Measurements from ENCODE around the gene DECR2. TPM values are rescaled to one million over a fixed set of nuclear protein-coding genes. Genes with fewer than 3 reads are reported as not detected.

DECR2 gene
- polyA plus RNA-seq, 3 donors, result 5.7 to 12.8 (median 8.7) TPM

DNA sequence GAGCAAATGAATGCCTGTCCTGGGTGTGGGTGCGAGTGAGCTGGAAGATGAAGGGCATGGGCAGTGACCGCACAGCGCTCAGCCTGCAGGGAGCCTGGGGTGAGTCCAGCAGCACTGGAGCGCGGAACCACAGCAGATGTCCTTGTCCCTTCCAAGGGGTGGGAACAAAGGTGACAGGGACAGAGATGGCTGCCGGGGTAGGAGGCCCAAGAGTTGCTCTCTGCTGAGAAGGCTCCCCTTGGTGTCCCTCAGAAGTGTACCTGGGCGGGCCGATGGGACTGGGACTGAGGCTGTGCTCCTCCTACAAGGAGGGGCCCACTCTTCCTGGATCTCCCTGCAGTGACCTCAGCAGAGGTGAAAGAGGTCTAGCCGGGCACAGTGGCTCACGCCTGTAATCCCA is 12.3 kb upstream of the DECR2 start:
- Histone ChIP-seq H3K4me2 (replicated peaks; ENCODE audit: extremely low read depth, low read length, poor library complexity, severe bottlenecking) (no peak overlapping the region), H3K9ac (ENCODE audit: insufficient read depth, low read length, poor library complexity, severe bottlenecking) (no peak overlapping the region), H3K27me3 (ENCODE audit: control insufficient read depth in 2 of 2, insufficient read depth in 2 of 2, low read length in 2 of 2) (no peaks in the 10 kb centered on the region), H3K79me2 (ENCODE audit: insufficient read depth, low read length) (no peaks in the 10 kb centered on the region), H3K36me3 (replicated peaks in 1 of 2; ENCODE audit: control insufficient read depth in 1 of 2, insufficient read depth in 2 of 2, low read length in 2 of 2) (no peaks in the 10 kb centered on the region), H3K4me3 (replicated peaks in 1 of 3; ENCODE audit: low read depth in 2 of 3, low read length in 3 of 3) (no peak overlapping the region), H2AFZ (ENCODE audit: insufficient read depth, low read depth, low read length, poor library complexity, severe bottlenecking) (no peak overlapping the region), H3K4me1 (ENCODE audit: control insufficient read depth in 1 of 2, insufficient read depth in 2 of 2, low read length in 2 of 2) (peaks cover 14 to 21% of the 10 kb centered on the region in 2 donors), H4K20me1 (ENCODE audit: insufficient read depth, low read length) (no peaks in the 10 kb centered on the region), H3K27ac (ENCODE audit: low read depth in 1 of 2, low read length in 2 of 2) (no peak overlapping the region), H3K9me3 (replicated peaks in 1 of 2; ENCODE audit: control insufficient read depth in 1 of 2, insufficient read depth in 1 of 2, low read length in 2 of 2) (peaks cover 0 to 3% of the 10 kb centered on the region in 2 donors)
- Mint-ChIP-seq H3K9me3 (peaks cover 0 to 9% (median 4%) of the 10 kb centered on the region in 7 donors), H3K4me1 (peaks cover 14% of the 10 kb centered on the region), H3K27me3 (ENCODE audit: low read depth in 3 of 3) (peaks cover 0 to 3% (median 0%) of the 10 kb centered on the region in 3 donors), H3K27ac (peak overlapping the region in 2 of 7 donors; percentile 14 to 48), H3K4me3 (no peak overlapping the region), H3K36me3 (peaks cover 0 to 6% of the 10 kb centered on the region in 2 donors)
- WGBS (ENCODE audit: insufficient coverage), result 87% methylated on average over 9 of the region's 10 CpGs
- no peak for DNase-seq
- intact Hi-C loops (cut with micrococcal nuclease), result no loop called here
- no peak for TF ChIP-seq CTCF (IDR thresholded peaks at IDR 0.05)

- Histone ChIP-seq H3K27ac (ENCODE audit: low read depth in 1 of 2, low read length in 2 of 2) (no peak overlapping the region), H3K4me1 (ENCODE audit: control insufficient read depth in 1 of 2, insufficient read depth in 2 of 2, low read length in 2 of 2) (peaks cover 16 to 17% of the 10 kb centered on the region in 2 donors), H3K4me3 (replicated peaks in 1 of 3; ENCODE audit: low read depth in 2 of 3, low read length in 3 of 3) (no peak overlapping the region), H3K9me3 (replicated peaks in 1 of 2; ENCODE audit: control insufficient read depth in 1 of 2, insufficient read depth in 1 of 2, low read length in 2 of 2) (peaks cover 0 to 3% of the 10 kb centered on the region in 2 donors), H3K27me3 (ENCODE audit: control insufficient read depth in 2 of 2, insufficient read depth in 2 of 2, low read length in 2 of 2) (no peaks in the 10 kb centered on the region), H4K20me1 (ENCODE audit: insufficient read depth, low read length) (no peaks in the 10 kb centered on the region), H3K9ac (ENCODE audit: insufficient read depth, low read length, poor library complexity, severe bottlenecking) (no peak overlapping the region), H3K36me3 (replicated peaks in 1 of 2; ENCODE audit: control insufficient read depth in 1 of 2, insufficient read depth in 2 of 2, low read length in 2 of 2) (no peaks in the 10 kb centered on the region), H3K4me2 (replicated peaks; ENCODE audit: extremely low read depth, low read length, poor library complexity, severe bottlenecking) (no peak overlapping the region), H2AFZ (ENCODE audit: insufficient read depth, low read depth, low read length, poor library complexity, severe bottlenecking) (no peak overlapping the region), H3K79me2 (ENCODE audit: insufficient read depth, low read length) (no peaks in the 10 kb centered on the region)
- peaks cover 0 to 9% (median 4%) of the 10 kb centered on the region in 7 donors for H3K9me3 Mint-ChIP-seq
- peak; percentile 57 to 80 (median 58) for DNase-seq
- intact Hi-C loops (cut with micrococcal nuclease), result loop anchor here in 1 of 2 donors (2.0 kb wide), 1 partner anchor 95 kb away; no protein-coding TSS in a partner anchor
- H3K4me1 Mint-ChIP-seq, result peaks cover 15% of the 10 kb centered on the region
- 65% methylated on average over 3 of the region's 7 CpGs for WGBS (ENCODE audit: insufficient coverage)
- peaks cover 3 to 8% (median 4%) of the 10 kb centered on the region in 3 donors for H3K27me3 Mint-ChIP-seq (ENCODE audit: low read depth in 3 of 3)
- peaks cover 0 to 2% of the 10 kb centered on the region in 2 donors for H3K36me3 Mint-ChIP-seq
- peak overlapping the region in 1 of 7 donors; percentile 53 for H3K27ac Mint-ChIP-seq
- H3K4me3 Mint-ChIP-seq, result no peak overlapping the region
- TF ChIP-seq CTCF (IDR thresholded peaks at IDR 0.05), result peak; percentile 68
These were observed 9.8 kb upstream of the DECR2 start for GRCh38 chr16:391885-392335.
